ENCODE results near the gene DNAJB14. TPM values are rescaled to one million over a fixed set of nuclear protein-coding genes. Genes with fewer than 3 reads are reported as not detected.

The DNAJB14 gene
- total RNA-seq, 4 donors from 2014 or later, result 19.6 to 41.5 (median 27.3) TPM

- Histone ChIP-seq H3K4me3 (peak overlapping the region; percentile 57 to 97 (median 80)), H3K27me3 (no peaks in the 10 kb centered on the region), H3K9me3 (no peaks in the 10 kb centered on the region), H3K36me3 (peaks cover 0 to 10% (median 0%) of the 10 kb centered on the region in 3 donors), H3K4me1 (peaks cover 14 to 64% (median 23%) of the 10 kb centered on the region in 3 donors), H3K27ac (peak overlapping the region; percentile 96 to 98 (median 97))
- TF ChIP-seq CTCF (IDR thresholded peaks at IDR 0.05) (no peak), POLR2A (IDR thresholded peaks at IDR 0.05) (no peak)
- intact Hi-C loops (cut with DNase I), result loop anchor here (5.0 to 10.0 kb wide), 3 partner anchors 51 to 384 kb away; partner anchors contain the start of genes DAPP1, LAMTOR3 and TRMT10A
- no peak for DNase-seq
- 1 to 3% methylated on average over 13 to 19 of the region's 25 CpGs for WGBS, 2 donors
These were observed 581 bp downstream of the DNAJB14 start for GRCh38 chr4:99945718-99946355.

- intact Hi-C loops (cut with DNase I), result loop anchor here (10.0 kb wide), 2 partner anchors 49 to 129 kb away; partner anchors contain the start of genes DAPP1 and LAMTOR3
- Histone ChIP-seq H3K27ac (no peak overlapping the region), H3K9me3 (no peaks in the 10 kb centered on the region), H3K4me3 (no peak overlapping the region), H3K36me3 (peaks cover 0 to 22% (median 0%) of the 10 kb centered on the region in 3 donors), H3K4me1 (peaks cover 14 to 62% (median 23%) of the 10 kb centered on the region in 3 donors), H3K27me3 (no peaks in the 10 kb centered on the region)
- 75 to 80% methylated on average over 2 of the region's 2 CpGs for WGBS, 2 donors
- TF ChIP-seq CTCF (IDR thresholded peaks at IDR 0.05), result no peak
- TF ChIP-seq POLR2A (IDR thresholded peaks at IDR 0.05), result no peak
- no peak for DNase-seq
These were observed 2.4 kb downstream of the DNAJB14 start for GRCh38 chr4:99943904-99944437.

GRCh38 chr4:99938243-99938753, 8.1 kb downstream of the DNAJB14 start:
- peaks cover 0 to 22% (median 16%) of the 10 kb centered on the region in 3 donors for H3K9me3 ChIP-seq
- peaks cover 0 to 14% (median 2%) of the 10 kb centered on the region in 3 donors for H3K4me1 ChIP-seq
- H3K27ac ChIP-seq, result no peak overlapping the region
- intact Hi-C loops (cut with DNase I), result no loop called here
- H3K27me3 ChIP-seq, result no peaks in the 10 kb centered on the region
- WGBS, 2 donors, result 94 to 95% methylated on average over 3 of the region's 3 CpGs
- peaks cover 0 to 36% (median 7%) of the 10 kb centered on the region in 3 donors for H3K36me3 ChIP-seq
- DNase-seq, result no peak
- H3K4me3 ChIP-seq, result no peak overlapping the region
- no peak for TF ChIP-seq POLR2A (IDR thresholded peaks at IDR 0.05)
- TF ChIP-seq CTCF (IDR thresholded peaks at IDR 0.05), result no peak

- Histone ChIP-seq H3K4me3 (no peak overlapping the region), H3K27me3 (no peaks in the 10 kb centered on the region), H3K4me1 (no peaks in the 10 kb centered on the region), H3K36me3 (peaks cover 0 to 37% (median 7%) of the 10 kb centered on the region in 3 donors), H3K27ac (no peak overlapping the region), H3K9me3 (peaks cover 0 to 22% (median 16%) of the 10 kb centered on the region in 3 donors)
- no peak for TF ChIP-seq POLR2A (IDR thresholded peaks at IDR 0.05)
- TF ChIP-seq CTCF (IDR thresholded peaks at IDR 0.05), result no peak
- no peak for DNase-seq
- intact Hi-C loops (cut with DNase I), result no loop called here
These were observed 11.5 kb downstream of the DNAJB14 start for GRCh38 chr4:99934891-99935290.

GRCh38 chr4:99927566-99927965, 18.9 kb downstream of the DNAJB14 start:
- no peaks in the 10 kb centered on the region for H3K27me3 ChIP-seq
- no peaks in the 10 kb centered on the region for H3K9me3 ChIP-seq
- intact Hi-C loops (cut with DNase I), result no loop called here
- no peak overlapping the region for H3K4me3 ChIP-seq
- peaks cover 0 to 57% (median 3%) of the 10 kb centered on the region in 3 donors for H3K36me3 ChIP-seq
- 61 to 86% methylated on average over 2 of the region's 2 CpGs for WGBS, 2 donors
- no peaks in the 10 kb centered on the region for H3K4me1 ChIP-seq
- no peak for TF ChIP-seq CTCF (IDR thresholded peaks at IDR 0.05)
- no peak for TF ChIP-seq POLR2A (IDR thresholded peaks at IDR 0.05)
- no peak overlapping the region for H3K27ac ChIP-seq
- DNase-seq, result no peak
